SH-SY5Y (cell line): ENCODE data around the gene DPYD.

ENCODE experiments used
- GATA2 ChIP-seq: IDR thresholded peaks from 2 replicates; pipeline ENCODE4 v1.6.1; 2011; ENCODE audit warnings: mild to moderate bottlenecking, low read depth, low read length
- GATA3 ChIP-seq: IDR thresholded peaks from 2 replicates; pipeline ENCODE4 v1.6.1; 2011; ENCODE audit warnings: low read depth, mild to moderate bottlenecking, low read length, moderate library complexity

DPYD gene

DNA sequence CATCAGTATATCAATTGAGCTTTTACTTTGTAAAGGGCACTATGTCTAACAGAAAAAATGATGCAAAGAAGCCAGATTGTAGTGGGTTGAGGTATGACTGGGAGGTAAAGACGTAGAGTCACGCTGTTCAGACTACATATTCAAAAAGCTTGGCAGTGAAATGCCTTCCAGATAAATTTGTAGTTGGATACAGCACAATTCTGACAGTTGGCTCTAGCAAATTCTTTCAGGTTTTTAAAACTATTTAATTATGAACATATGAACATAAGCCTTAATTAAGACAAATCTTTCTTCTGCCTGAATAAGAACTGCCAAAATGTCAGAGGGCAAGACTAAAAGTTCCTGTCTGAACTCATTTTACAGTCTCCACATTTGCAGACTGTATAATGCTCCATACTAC lies 118.8 kb downstream of the DPYD start:
- TF ChIP-seq GATA3 (no peak), GATA2 (no peak)

DNA sequence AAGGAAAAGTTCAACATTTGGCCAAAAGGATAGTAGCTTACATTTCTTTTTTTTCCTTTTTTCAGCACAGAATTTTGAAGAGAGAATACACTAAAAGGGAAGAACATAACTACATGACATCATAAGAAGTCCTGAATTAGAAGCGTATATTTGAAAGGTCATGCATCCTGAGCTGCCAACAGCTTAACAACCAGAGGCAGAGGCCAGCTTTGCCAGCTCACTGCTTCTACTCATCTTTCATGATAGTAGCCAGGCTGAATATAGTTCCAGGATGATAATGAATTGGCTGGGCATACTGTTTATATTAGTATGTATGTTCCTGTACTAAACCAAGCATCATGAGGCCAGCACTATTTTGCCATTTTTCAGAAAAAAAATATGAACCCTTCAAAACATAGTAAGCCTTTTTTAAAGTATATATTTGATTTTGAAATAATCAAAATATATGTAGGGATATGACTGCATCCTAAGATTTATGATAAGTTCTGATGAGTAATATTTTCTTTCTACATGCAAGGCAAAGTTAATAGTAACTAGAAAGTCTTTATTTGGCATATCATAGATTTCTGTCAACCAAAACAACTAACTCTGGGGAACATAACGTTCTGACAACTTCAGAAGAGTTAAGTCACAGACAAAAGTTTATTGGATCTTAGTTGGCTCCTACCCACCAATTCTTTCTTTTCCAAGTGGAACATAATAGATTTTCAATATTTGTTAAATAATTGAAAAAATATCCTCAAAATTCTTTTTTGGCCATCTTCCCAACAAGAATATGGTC lies 123.2 kb downstream of the DPYD start:
- TF ChIP-seq GATA2 (no peak), GATA3 (no peak)

DNA sequence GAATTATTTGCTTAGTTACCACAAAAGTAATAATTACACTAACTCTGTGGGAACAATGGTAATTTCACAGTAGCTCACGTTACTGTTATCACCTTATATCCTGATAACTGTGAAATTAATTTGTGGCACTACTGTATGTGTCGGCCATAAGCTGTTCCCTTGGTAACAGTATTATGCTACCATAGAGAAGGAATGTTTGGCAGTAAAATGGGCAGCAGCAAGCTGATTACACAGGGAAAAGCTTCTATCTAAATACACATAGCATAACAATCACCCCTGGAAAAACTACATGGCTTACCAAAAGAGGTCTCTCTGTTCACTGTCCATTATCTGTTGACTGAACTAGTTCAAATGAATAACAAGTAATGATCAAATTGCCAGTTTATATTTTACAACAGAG lies 124.1 kb downstream of the DPYD start:
- TF ChIP-seq GATA2, result no peak
- TF ChIP-seq GATA3, result no peak

DNA sequence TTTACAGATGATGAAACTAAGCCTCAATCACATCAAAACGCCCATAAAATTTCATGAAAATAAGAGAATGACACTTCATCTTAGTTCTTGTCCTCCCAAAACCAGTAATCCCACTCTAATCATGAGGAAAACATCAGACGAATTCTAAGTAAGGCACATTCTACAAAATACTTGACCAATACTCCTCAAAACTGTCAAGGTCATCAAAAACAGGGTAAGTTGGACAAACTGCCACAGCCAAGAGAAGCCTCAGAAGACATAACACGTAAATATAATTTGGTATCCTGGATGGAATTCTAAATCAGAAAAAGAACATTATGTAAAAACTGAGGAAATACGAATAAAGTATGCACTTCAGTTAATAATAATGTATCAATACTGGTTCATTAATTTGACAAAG lies 128.2 kb downstream of the DPYD start:
- TF ChIP-seq GATA2 (no peak), GATA3 (no peak)

DNA sequence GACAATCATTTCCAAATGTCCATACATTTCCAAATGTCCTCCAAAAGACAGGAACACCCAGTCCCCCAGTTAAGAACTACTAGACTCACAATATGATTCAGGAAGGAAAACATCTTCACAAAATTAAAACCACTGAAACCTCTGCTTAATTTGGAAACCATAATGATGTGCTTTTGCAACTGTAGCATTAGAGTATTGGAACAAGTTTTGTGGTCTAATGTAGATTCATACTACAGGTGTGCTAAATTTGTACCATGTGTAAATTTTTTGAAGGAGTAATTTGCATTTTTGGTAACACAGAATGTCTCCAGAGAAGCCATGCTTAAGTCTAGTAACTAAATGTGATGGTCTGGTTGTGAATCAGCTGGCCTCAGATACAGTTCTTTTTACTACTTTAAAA lies 129.6 kb downstream of the DPYD start:
- TF ChIP-seq GATA2 (no peak), GATA3 (no peak)

DNA sequence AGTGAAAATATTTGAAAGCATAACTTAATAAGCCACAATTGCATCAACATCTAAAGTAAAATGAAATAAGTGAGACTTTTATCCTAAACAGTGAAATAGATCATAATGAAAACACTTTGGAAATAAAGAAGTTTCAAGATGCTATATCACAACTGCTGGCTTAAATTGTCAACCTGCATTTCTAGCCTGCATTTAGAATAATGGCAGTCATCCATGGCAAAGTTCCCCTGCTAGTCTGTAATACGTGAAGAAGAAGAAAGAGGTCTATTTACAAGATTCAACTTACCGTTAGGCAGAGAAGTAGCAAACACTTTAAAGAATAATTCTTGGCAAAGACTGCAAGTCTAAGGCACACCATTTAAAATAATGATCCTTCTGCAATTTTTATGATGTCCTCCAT lies 133.6 kb downstream of the DPYD start:
- TF ChIP-seq GATA3 (no peak), GATA2 (no peak)

DNA sequence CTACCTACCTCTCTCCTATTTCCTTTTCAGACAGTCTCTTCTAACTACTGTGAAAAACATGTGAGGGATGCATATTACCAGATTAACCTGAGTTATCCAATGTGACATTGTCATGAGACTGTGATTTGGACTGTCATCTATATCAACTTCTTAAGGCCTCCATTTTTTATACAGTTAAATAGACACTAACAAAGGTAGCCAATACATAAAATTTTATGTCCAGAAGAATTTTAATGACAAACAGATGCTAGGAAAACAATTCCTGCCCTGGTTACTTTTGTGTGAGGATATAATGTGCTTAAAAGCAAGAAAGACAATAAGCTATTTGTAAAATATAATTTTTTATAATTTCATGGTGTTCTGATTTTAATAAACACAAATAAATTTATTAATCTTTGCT lies 136.2 kb downstream of the DPYD start:
- TF ChIP-seq GATA2 (no peak), GATA3 (no peak)

DNA sequence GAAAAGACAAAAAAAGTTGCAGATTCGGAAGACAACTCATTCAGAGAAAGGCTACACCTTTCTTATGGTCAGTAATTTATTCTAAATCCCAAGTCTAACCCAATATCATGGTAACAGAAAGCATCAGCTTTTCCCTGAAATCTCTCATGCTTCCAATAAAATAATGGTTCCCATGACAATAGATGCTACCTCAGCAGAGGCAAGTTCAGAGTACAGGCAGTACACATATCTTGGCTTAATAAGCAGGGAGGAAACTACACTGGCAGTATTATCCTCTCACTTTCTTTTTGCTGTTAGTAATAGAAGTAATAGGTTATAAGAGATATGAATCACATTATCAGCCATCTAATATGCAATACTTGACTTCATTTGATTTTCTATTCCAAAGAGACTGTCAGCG lies 137.1 kb downstream of the DPYD start:
- TF ChIP-seq GATA2 (no peak), GATA3 (no peak)

DNA sequence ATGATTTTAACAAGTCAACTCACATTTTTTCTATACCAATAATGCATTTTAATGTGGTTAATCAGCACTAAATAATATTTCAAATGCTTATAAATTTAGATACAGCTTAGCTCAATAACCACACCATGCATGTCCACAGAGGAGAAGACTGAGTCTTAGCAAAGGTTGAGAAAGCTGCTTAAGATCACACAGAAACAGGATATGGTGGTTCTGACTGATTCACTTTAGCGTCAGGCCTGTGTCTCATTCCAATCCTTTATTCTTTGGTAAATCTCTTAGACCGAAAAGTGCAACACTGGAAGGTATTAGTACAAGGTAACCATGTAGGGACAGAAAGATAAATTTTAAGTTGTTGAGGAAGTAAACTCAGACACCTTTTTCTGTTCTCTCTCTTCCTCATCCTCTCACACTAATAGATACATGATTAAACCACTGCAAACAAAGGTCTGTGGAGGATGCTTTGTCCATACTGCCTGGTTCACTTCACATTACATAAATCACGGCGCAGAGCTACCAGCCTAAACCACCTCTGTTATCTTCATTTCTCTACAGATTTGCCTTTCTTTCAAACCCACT lies 139.0 kb downstream of the DPYD start:
- no peak for TF ChIP-seq GATA2

DNA sequence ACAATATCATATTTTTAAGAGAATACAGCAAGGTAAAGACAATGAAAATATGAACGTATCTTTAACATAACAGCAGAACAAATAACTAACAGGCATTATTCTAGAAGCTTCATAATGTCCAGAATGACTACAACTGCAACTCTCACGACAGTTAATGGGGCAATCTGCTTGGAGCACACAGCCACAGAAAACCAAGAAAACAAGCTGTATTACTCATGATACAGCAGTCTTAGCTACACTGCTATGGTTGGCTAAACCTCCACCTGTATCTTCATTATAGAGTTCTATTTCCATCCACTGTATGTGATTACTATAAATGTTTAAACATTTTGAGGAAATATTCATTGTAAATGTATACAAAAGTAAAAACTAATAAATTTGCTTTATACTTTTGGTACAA lies 139.9 kb downstream of the DPYD start:
- no peak for TF ChIP-seq GATA2
- no peak for TF ChIP-seq GATA3

DNA sequence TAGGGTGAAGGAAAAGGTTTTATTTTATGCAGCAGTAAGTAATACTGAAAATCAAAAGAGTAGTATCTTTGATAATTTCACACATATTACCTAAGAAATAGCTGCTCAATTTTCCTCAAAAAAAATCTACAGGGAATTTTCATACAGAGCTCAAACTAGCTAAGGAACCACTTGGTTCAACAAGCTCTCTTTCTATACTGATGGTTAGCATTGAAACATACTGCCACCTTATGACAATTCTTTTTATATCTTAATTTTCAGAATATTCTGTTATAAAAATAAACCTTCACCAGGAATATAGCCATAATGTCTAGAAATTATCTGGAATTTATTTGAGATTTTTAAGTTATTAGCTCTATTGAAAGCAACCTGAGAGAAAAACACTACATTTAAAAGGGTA lies 142.1 kb downstream of the DPYD start:
- no peak for TF ChIP-seq GATA2
- TF ChIP-seq GATA3, result no peak

DNA sequence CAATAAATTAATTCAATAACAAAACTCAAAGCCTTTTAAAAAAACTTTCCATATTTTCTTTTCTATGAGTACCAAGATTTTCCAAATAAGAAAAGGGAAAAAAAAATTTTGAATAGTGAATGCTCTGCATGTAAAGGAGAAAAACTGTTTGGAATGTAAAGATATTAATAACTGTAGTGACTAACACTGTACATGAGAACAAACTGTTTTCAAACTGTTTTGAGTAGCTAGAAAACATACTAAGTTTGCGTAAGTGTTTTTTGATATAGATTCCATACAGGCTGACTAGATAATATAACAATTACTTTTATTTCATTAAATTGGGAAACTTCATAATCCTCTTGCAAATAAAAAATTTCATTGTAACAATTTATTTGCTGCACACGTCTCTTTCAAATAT lies 150.5 kb downstream of the DPYD start:
- TF ChIP-seq GATA3 (no peak), GATA2 (no peak)

DNA sequence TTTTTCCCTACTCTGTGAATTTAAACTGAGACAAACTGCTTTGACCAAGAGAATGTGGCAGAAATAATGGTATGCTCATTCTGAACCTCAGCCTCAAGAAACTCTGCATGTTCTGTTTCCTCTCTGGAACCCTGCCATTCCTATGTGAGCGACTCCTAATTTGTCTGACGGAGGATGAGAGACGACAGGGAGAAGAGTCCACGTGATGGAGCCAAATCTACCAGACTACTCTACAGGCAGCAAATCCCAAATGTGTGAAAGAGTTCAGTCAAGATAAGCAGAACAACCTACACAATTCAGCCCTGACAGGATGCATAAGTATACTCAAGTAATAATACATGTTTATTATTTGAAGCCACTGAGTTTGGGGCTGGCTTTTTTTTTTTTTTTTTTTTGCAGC lies 153.5 kb downstream of the DPYD start:
- no peak for TF ChIP-seq GATA3
- TF ChIP-seq GATA2, result no peak

DNA sequence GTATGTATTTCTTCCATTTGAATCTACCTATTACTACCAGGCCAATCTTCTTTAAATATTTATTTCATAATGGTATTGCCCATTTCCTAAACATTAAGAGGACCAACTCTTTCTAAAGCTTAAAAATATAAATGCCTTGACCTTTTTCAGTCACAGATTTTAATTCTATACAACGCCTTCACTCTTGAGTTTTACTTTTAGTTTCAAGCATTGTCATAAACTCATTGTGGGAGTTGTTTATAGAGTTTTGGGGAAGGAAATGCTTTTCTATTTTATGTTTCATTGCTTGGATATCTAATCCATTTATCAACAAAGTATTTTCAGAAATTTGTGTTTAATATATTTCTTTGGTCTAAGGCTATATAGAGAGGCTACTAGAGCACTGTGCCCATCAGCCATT lies 155.8 kb downstream of the DPYD start:
- TF ChIP-seq GATA3 (no peak), GATA2 (no peak)

DNA sequence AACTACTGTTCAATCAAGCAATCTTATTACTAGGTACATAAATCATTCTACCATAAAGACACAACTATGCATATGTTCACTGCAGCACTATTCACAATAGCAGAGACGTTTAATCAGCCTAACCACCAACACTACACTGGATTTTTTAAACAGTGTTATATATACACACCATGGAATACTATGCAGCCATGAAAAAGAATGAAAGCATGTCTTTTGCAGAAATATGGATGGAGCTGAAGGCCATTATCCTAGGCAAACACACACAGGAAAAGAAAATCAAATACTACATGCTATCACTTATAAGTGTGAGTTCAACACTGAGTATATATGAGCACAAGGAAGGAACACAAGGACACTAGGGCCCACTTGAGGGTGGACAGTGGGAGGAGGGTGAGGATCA lies 159.2 kb downstream of the DPYD start:
- no peak for TF ChIP-seq GATA2
- no peak for TF ChIP-seq GATA3

DNA sequence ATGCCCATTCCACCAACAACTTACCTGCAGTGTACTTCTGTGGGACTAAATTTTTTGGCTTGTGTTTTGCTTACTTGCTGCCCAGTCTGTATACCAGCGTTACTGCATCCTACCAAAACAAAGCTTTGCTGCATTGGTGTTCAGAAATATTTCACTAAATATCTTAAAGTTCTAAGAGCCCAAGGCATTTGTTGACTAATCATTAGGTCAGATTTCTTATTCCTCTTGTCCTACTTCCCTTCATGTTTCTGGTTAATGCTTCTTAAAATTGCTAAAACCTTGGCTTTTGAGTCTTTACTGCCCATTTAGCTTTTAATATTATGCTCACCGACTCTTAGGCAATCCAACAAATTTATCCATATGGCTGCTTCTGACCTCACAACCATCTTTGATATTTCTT lies 161.8 kb downstream of the DPYD start:
- TF ChIP-seq GATA2 (no peak), GATA3 (no peak)

DNA sequence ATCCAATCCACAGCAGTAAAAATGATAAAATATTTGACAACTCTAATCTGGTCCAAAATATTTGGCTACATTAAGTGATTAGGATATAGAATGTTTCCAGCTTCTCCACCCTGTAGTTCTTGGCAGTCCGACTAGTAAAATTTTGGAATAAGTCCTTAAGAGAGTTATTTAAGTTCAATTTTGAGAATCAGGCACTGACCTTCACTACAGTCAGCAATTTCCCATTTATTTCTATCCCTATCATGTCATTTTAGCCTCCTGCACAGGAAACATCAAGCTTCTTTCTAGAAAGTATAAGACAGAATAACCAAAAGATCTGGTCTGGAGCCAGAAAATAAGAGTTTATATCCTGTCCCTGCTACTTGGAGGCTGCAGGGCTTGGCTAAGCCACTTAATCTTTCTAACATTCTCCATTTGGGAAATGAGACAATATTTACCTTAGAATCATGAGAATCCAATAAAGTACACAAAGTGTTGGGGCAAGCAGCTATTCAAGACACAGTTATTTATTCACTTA lies 162.2 kb downstream of the DPYD start:
- TF ChIP-seq GATA3, result no peak
- TF ChIP-seq GATA2, result no peak
